Fibroblast of peridontal ligament (primary cell): ENCODE results near the gene RAB13.

Source experiments
- DNase-seq: peaks from one replicate; pipeline ENCODE4 v3.0.0-alpha.2; 2010; ENCODE audit errors: extremely low read depth

Gene RAB13

DNA sequence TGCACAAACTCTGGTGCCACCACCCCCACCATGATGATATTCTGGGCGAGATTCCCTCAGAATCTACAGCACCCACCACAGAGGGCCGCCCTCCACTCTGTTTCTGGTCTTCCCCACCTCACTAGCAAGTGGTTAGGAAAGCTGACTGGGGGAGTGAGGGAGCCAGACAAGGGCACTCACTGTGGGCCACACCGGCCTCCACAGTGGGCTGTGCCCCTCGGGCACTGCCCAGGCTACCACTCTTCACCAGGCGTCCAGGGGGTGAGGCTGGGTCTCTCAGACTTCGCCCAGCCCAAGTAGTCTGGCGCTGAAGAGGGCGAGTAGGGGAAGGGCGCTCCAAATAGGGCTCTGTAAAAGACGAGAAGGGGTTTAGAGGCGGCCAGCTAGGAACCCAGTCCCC, 52.2 kb downstream of the RAB13 start:
- DNase-seq = no peak

DNA sequence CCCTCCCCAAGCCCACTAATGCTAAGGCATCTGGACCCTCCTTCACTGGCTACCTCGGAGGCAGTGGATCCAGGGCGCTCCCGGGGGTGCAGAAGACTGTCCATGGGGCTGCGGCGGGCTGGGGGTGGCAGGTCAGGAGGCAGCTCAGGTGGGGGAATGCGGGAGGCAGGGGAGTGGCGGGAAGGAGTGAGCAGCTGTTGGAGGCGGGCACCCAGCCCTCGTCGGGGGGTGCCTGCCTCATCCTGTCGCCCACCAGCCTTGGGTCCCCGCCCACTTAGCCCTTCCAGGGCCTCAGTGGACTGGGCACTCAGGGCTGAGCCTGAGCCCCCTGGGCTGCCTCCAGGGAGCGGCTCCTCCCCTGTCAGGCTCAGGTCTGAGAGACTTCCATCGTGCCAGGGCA, 52.7 kb downstream of the RAB13 start:
- no peak for DNase-seq

DNA sequence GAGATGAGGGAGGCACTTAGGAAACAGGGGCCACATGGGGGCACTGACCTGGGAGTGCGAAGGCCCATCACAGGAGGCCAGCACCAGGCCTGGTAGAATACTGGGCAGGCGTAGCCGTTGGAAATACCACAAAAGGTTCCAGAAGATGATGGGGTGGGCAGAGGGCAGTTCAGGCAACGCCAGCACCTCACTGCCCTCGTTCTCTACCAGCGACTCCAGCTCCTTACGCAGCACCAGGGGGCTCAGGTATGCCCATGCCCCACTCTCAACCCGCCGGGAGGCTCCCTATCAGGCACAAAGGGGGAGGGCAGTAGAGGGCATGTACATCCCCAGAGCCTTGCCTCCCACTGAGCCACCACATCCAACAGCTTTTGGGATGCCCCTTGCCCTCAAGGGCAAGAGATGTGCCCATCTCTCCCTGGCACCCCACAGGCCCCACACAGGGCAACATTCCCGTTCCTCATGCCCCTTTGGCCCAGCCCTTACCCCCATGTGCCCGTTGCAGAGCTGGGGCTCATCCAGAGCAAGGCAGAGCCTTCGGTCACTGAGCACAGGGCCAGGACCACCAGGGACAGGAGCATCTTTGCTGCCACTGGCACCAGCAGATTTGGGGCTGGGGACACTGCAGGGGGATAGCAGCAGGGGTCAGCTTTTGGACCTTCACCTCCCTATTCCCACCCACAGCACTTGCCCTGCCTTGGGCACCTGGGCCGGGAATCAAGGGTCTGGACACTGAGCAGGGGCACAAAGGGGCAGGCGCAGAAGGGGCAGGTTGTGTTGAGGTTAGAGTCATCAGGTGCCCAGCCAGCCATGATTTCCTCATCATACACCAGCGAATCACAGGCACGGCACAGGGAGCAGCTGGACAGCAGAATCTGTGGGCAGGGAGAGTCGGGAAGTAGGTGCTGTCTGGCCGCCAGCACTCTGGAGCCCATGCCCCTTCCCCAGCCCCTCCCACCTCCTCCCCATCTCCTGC, 53.7 kb downstream of the RAB13 start:
- DNase-seq = no peak
